ENCODE results near the gene RPS14.
"Not testable (repeated sequence)": the region's sequence is repeated elsewhere in the genome, so short reads cannot be mapped to it uniquely, and the experiment has no call there.

The RPS14 gene

DNA sequence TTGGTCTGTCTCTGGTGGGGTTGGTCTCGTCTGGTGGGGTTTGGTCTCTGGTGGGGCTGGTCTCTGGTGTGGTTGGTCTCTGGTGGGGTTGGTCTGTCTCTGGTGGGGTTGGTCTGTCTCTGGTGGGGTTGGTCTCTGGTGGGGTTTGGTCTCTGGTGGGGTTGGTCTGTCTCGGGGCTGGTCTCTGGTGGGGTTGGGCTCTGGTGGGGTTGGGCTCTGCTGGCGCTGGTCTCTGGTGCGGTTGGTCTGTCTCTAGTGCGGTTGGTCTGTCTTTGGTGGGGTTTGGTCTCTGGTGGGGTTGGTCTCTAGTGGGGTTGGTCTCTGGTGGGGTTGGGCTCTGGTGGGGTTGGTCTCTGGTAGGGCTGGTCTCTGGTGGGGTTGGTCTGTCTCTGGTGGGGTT lies 20.6 kb downstream of the RPS14 start:
- Histone ChIP-seq H3K9ac (ENCODE audit: low read length) (no peak overlapping the region), H3K9me3 (ENCODE audit: insufficient read depth, low read depth, low read length) (no peaks in the 10 kb centered on the region), H3K18ac (ENCODE audit: low read length) (no peak overlapping the region), H3K27me3 (ENCODE audit: insufficient read depth, low read length) (no peaks in the 10 kb centered on the region), H3K79me1 (ENCODE audit: low read length) (no peaks in the 10 kb centered on the region), H3K27ac (ENCODE audit: low read depth, low read length) (no peak overlapping the region), H3K4me3 (ENCODE audit: low read depth, low read length) (no peak overlapping the region), H2AK5ac (ENCODE audit: low read length) (no peak overlapping the region), H2AFZ (ENCODE audit: insufficient read depth, low read length, poor library complexity) (no peak overlapping the region), H4K8ac (ENCODE audit: low read depth, low read length) (no peak overlapping the region), H3K36me3 (ENCODE audit: control insufficient read depth in 1 of 2, insufficient read depth in 2 of 2, low read length in 2 of 2) (no peaks in the 10 kb centered on the region), H4K12ac (ENCODE audit: low read depth, low read length) (no peak overlapping the region), H3K4me2 (ENCODE audit: low read length) (no peak overlapping the region), H3K79me2 (ENCODE audit: control insufficient read depth, insufficient read depth, low read length, poor library complexity) (no peaks in the 10 kb centered on the region), H2BK120ac (ENCODE audit: insufficient read depth, low read length, poor library complexity) (no peak overlapping the region), H4K91ac (ENCODE audit: low read depth, low read length) (no peak overlapping the region), H3K4ac (ENCODE audit: low read depth, low read length) (no peak overlapping the region), H3K4me1 (ENCODE audit: control insufficient read depth in 1 of 2, insufficient read depth in 2 of 2, low read length in 2 of 2) (peaks cover 0 to 4% of the 10 kb centered on the region in 2 experiments), H3K14ac (ENCODE audit: low read length) (no peak overlapping the region), H3K23ac (ENCODE audit: low read length) (no peak overlapping the region), H2BK5ac (ENCODE audit: low read depth, low read length, poor library complexity) (no peak overlapping the region), H2BK12ac (ENCODE audit: low read length) (no peak overlapping the region)
- no CpG with 5 or more reads among the region's 5 CpGs for WGBS (ENCODE audit: extremely low coverage, insufficient coverage, insufficient read length)
- no peak for DNase-seq

DNA sequence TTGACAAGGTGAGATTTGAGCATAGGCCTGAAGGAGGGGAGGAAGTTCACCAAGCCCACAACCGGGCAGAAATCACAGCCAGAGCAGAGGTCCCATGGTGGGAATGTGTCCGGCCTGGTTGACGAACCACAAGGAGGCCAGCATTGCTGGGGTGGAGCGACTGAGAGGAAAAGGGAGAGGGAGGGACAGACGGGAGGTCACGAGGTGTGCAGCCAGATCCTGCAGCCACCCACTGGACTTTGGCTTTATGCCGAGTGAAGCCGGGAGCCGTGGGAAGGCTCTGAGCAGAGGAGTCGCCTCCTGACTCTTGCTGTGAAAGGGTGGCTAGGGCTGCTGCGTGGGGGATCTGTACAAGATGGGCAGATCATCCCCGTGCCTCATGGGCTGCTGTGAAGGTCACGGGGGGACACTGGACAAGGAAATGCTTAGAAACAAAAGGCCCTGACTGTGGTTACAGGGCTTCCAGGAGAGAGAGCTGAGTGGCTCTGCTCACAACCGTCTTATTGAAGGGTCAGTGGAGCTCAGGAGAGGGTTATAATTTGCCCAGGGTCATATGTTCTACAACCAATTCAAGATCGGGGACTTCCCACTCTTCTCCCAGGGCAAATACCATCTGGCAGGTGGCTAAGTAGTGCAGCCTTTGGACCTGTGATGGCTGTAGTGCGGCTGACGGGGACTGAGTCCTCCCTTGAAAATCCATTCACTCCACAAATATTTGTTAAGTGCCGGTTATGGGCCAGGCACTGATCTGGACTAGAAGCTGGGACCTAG lies 21.2 kb downstream of the RPS14 start:
- Histone ChIP-seq H2AFZ (ENCODE audit: insufficient read depth, low read length, poor library complexity) (no peak overlapping the region), H3K27ac (ENCODE audit: low read depth, low read length) (no peak overlapping the region), H3K18ac (ENCODE audit: low read length) (no peak overlapping the region)

DNA sequence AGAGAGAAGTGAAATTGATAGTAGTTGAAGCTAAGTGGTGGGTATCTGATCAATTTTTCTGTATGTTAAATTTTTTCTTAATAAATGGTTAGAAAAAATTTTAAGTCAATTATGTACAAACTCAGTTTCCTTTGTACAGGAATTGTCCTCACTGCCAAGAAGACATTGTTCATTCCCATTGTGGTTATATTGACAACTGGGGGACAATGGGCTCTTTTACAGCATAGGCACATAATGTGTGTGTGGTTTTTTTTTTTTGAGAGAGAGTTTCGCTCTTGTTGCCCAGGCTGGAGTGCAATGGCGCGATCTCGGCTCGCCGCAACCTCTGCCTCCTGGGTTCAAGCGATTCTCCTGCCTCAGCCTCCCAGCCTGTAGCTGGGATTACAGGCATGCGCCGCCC lies 23.4 kb downstream of the RPS14 start:
- WGBS (ENCODE audit: extremely low coverage, insufficient coverage, insufficient read length): no CpG with 5 or more reads among the region's 9 CpGs
- H4K91ac ChIP-seq (ENCODE audit: low read depth, low read length); H3K36me3 ChIP-seq (ENCODE audit: control insufficient read depth in 1 of 2, insufficient read depth in 2 of 2, low read length in 2 of 2); H3K14ac ChIP-seq (ENCODE audit: low read length); H3K9ac ChIP-seq (ENCODE audit: low read length); H3K9me3 ChIP-seq (ENCODE audit: insufficient read depth, low read depth, low read length); H4K8ac ChIP-seq (ENCODE audit: low read depth, low read length); H3K18ac ChIP-seq (ENCODE audit: low read length); H3K4me2 ChIP-seq (ENCODE audit: low read length); H2BK5ac ChIP-seq (ENCODE audit: low read depth, low read length, poor library complexity); H2BK12ac ChIP-seq (ENCODE audit: low read length); H3K23ac ChIP-seq (ENCODE audit: low read length); H3K27me3 ChIP-seq (ENCODE audit: insufficient read depth, low read length); H2AFZ ChIP-seq (ENCODE audit: insufficient read depth, low read length, poor library complexity); H2BK120ac ChIP-seq (ENCODE audit: insufficient read depth, low read length, poor library complexity); H2AK5ac ChIP-seq (ENCODE audit: low read length); H3K4me3 ChIP-seq (ENCODE audit: low read depth, low read length); DNase-seq; H3K79me1 ChIP-seq (ENCODE audit: low read length); H3K4ac ChIP-seq (ENCODE audit: low read depth, low read length); H4K12ac ChIP-seq (ENCODE audit: low read depth, low read length); H3K79me2 ChIP-seq (ENCODE audit: control insufficient read depth, insufficient read depth, low read length, poor library complexity); H3K4me1 ChIP-seq (ENCODE audit: control insufficient read depth in 1 of 2, insufficient read depth in 2 of 2, low read length in 2 of 2); H3K27ac ChIP-seq (ENCODE audit: low read depth, low read length): not testable (repeated sequence)

More for the DNA sequence above, 21.2 kb downstream of the RPS14 start:
- Histone ChIP-seq H4K8ac (ENCODE audit: low read depth, low read length) (no peak overlapping the region), H3K4me1 (ENCODE audit: control insufficient read depth in 1 of 2, insufficient read depth in 2 of 2, low read length in 2 of 2) (peaks cover 0 to 4% of the 10 kb centered on the region in 2 experiments), H4K91ac (ENCODE audit: low read depth, low read length) (no peak overlapping the region), H3K14ac (ENCODE audit: low read length) (no peak overlapping the region), H2BK5ac (ENCODE audit: low read depth, low read length, poor library complexity) (no peak overlapping the region), H3K79me1 (ENCODE audit: low read length) (no peaks in the 10 kb centered on the region), H3K4ac (ENCODE audit: low read depth, low read length) (no peak overlapping the region), H2BK12ac (ENCODE audit: low read length) (no peak overlapping the region), H3K9ac (ENCODE audit: low read length) (no peak overlapping the region), H3K27me3 (ENCODE audit: insufficient read depth, low read length) (no peaks in the 10 kb centered on the region), H3K36me3 (ENCODE audit: control insufficient read depth in 1 of 2, insufficient read depth in 2 of 2, low read length in 2 of 2) (no peaks in the 10 kb centered on the region), H3K79me2 (ENCODE audit: control insufficient read depth, insufficient read depth, low read length, poor library complexity) (no peaks in the 10 kb centered on the region), H3K9me3 (ENCODE audit: insufficient read depth, low read depth, low read length) (no peaks in the 10 kb centered on the region), H2BK120ac (ENCODE audit: insufficient read depth, low read length, poor library complexity) (no peak overlapping the region), H3K4me2 (ENCODE audit: low read length) (no peak overlapping the region), H3K4me3 (ENCODE audit: low read depth, low read length) (no peak overlapping the region), H4K12ac (ENCODE audit: low read depth, low read length) (no peak overlapping the region), H2AK5ac (ENCODE audit: low read length) (no peak overlapping the region), H3K23ac (ENCODE audit: low read length) (no peak overlapping the region)
- no CpG with 5 or more reads among the region's 18 CpGs for WGBS (ENCODE audit: extremely low coverage, insufficient coverage, insufficient read length)
- DNase-seq: peak; percentile 41 to 61

DNA sequence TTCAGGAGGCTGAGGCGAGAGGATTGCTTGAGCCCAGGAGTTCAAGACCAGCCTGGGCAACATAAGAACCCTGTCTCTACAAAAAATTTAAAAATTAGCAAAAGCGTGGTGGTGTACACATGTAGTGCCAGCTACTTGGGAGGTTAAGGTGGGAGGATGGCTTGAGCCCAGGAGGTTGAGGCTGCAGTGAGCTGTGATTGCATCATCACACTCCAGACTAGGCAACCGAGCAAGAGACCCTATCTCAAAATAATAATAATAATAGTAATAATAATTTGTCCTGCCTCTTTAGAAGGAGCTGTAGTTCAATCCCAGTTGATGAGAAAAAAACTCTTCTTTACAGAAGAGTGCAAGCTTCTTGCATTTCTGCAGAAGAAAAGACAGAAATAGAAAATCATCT lies 26.8 kb downstream of the RPS14 start:
- Histone ChIP-seq H4K8ac (ENCODE audit: low read depth, low read length) (no peak overlapping the region), H3K4ac (ENCODE audit: low read depth, low read length) (no peak overlapping the region), H2BK120ac (ENCODE audit: insufficient read depth, low read length, poor library complexity) (no peak overlapping the region), H3K9ac (ENCODE audit: low read length) (no peak overlapping the region), H4K12ac (ENCODE audit: low read depth, low read length) (no peak overlapping the region), H3K4me1 (ENCODE audit: control insufficient read depth in 1 of 2, insufficient read depth in 2 of 2, low read length in 2 of 2) (no peaks in the 10 kb centered on the region), H3K4me2 (ENCODE audit: low read length) (no peak overlapping the region), H3K27me3 (ENCODE audit: insufficient read depth, low read length) (no peaks in the 10 kb centered on the region), H2AFZ (ENCODE audit: insufficient read depth, low read length, poor library complexity) (no peak overlapping the region), H2AK5ac (ENCODE audit: low read length) (no peak overlapping the region), H3K23ac (ENCODE audit: low read length) (no peak overlapping the region), H3K18ac (ENCODE audit: low read length) (no peak overlapping the region), H3K79me1 (ENCODE audit: low read length) (no peaks in the 10 kb centered on the region), H3K14ac (ENCODE audit: low read length) (no peak overlapping the region), H3K79me2 (ENCODE audit: control insufficient read depth, insufficient read depth, low read length, poor library complexity) (no peaks in the 10 kb centered on the region), H2BK12ac (ENCODE audit: low read length) (no peak overlapping the region), H2BK5ac (ENCODE audit: low read depth, low read length, poor library complexity) (no peak overlapping the region), H3K9me3 (ENCODE audit: insufficient read depth, low read depth, low read length) (peaks cover 2% of the 10 kb centered on the region), H3K4me3 (ENCODE audit: low read depth, low read length) (no peak overlapping the region), H4K91ac (ENCODE audit: low read depth, low read length) (no peak overlapping the region), H3K36me3 (ENCODE audit: control insufficient read depth in 1 of 2, insufficient read depth in 2 of 2, low read length in 2 of 2) (no peaks in the 10 kb centered on the region), H3K27ac (ENCODE audit: low read depth, low read length) (no peak overlapping the region)
- no peak for DNase-seq
- no CpG with 5 or more reads among the region's 3 CpGs for WGBS (ENCODE audit: extremely low coverage, insufficient coverage, insufficient read length)

All from trophoblast cell (in vitro differentiated cells and primary cell).